Fibroblast of upper back skin (primary cell): ENCODE data around the gene RIMS4.

Source experiments
- DNase-seq: peaks from one replicate; pipeline ENCODE4 v3.0.0-alpha.2; 2013

RIMS4 gene

DNA sequence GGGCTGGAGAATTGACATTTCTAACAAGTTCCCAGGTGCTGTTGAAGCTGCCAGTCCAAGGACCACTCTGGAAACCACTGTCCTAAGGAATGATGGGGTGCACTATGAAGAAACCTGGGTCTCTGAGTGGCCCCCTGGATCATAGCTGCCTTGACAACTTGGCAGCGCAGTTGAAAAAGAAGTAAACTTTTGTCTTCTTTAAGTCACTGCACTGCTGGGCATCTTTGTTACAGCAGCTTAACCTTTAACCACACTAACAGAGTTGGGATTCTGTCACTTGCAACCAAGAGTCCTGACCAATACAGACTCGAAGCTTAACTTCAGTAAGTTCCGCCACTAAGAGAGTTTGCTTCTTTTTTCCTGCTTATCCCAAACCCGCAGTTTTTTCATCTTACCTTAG, 73.2 kb downstream of the RIMS4 start:
- DNase-seq = no peak

DNA sequence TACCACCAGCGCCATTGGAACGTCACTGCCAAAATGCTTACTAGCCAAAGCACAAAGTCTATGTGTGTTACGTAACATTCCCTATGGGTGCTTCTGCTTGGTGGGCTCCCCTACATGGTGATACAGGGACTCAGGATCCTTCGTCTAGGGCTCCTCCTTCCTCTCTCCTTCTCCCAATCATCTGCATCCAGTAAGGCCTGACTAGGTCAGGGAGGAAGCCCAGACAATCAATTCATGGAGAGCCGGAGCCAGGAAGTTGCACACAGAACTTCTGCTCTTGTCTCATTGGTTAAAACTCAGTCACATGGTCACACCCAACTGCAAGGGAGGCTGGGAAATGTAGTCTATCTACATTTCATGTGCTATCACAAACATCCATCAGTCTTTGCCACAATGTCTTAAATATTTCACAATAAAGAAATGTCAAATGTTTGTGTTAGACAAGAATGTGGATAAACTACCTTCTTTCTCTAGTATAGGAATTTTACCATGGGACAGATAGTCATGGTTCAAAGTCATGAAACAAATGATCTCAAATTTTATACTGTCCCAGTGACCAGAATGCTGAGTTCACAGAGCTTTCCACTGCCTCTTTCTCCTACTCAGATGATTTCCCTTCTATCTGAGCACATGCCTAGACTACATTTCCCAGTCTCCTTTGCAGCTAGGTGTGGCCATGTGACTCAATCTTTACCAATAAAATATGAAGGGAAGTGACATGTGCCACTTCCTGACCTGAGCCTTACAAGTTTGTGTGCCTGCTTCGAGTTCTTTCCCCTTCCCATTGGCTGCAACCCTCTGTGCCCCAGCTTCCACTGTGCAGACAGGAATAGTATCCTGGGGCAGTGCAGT, 74.0 kb downstream of the RIMS4 start:
- DNase-seq = peak; percentile 94

DNA sequence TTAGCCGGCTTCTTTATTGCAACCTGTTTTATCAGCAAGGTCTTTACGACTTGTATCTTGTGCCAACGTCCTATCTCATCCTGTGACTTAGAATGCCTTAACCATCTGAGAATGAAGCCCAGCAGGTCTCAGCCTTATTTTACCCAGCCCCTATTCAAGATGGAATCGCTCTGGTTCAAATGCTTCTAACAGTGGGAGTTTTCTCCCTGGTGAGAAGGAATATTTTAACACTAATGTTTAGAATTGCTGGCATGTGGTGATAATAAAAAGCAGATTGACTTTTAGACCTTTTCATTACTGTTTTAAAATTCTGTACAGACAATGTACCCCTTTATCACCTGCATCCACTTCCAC, 74.6 kb downstream of the RIMS4 start:
- no peak for DNase-seq

DNA sequence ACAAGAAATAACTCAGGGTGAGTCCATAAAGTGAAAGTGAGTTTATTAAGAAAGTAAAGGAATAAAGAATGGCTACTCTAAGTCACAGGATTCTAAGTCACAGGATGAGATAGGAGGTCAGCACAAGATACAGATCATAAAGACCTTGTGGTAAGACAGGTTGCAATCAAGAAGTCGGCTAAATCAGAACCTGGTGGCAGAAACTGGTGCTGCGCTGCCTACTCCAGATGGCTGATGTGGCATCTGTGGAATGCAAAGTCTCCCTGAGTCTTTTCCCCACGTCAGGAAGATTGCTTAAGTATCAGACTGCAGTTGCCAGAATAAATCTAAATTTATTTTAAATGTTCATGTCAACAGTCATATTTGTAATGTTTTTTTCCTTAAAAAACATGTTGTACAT, 75.4 kb downstream of the RIMS4 start:
- peak; percentile 75 for DNase-seq

- DNase-seq = peak; percentile 73
These were observed 76.8 kb downstream of the RIMS4 start for GRCh38 chr20:44733341-44734069.

DNA sequence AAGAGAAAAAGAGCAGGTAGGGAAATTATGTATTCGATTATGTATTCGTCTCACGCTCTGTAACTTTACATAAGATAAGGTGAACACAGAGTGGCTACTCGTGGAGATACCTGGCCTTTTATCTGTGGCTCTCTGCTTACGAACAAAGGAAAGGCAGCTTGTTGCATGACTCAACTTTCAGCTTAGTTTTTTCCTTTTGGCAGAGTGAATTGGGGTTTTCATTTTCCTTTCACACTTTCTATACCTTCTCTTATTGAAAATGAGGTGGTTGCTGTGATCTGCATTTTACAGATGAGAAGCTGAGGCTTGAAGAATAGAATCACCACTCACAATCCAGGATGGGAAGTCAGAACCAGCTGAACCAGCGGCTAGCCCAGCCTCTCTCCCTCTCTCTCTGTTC, 78.0 kb downstream of the RIMS4 start:
- no peak for DNase-seq

DNA sequence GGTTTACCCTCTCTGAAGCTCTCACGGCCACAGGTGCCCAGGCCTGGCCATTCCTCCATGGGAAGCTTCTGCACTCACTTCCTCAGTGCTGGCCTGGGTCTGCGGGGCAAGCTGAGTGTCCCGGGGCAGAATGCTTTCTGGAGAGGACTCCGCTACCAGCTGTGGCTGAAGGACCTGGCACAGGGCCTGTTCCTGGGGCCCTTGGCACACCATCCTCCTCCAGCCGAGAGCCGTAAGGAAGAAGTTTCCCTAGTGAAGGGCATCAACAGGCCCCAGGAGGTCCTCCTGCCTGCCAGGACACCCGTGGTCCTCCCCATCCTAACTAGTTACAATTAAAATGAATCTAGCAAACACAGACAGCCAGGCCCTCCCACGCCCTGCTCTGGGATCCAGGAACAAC, 78.7 kb downstream of the RIMS4 start:
- no peak for DNase-seq

DNA sequence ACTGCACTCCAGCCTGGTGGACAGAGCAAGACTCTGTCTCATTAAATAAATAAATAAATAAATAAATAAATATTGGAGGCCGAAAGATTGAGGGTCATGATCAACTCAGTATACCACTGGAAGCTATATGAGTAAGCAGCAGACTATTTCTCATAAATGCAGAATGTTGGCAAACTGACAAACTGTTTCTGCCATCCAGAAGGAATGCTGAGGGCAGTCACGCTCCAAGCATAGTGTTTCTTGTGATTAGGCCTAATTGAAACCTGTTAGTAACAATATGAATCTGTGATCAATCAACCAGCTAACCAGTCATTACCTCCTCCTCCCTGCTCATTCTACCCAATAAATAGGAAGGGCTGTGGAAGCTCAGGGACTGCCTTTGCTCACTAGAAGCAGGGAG, 79.9 kb downstream of the RIMS4 start:
- DNase-seq = peak; percentile 95

GRCh38 chr20:44728801-44729443, 81.4 kb downstream of the RIMS4 start:
- peak; percentile 80 for DNase-seq

DNA sequence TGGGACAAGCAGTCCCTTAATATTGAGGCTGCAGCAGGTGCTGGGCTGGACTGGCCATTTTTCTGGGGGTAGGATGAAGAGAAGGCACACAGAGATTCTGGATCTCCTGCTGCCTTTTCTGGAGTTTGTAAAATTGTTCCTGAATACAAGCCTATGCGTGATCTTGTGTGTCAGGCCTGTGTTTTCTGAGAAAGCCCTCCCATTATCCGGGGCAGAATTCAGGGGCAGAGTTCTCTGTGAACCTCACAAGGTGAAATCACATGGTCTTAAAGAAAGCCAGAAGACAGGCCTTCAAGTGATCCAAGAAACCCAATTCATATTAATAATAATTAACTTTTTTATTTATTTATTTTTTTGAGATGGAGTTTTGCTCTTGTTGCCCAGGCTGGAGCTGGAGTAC, 82.7 kb downstream of the RIMS4 start:
- DNase-seq = no peak

DNA sequence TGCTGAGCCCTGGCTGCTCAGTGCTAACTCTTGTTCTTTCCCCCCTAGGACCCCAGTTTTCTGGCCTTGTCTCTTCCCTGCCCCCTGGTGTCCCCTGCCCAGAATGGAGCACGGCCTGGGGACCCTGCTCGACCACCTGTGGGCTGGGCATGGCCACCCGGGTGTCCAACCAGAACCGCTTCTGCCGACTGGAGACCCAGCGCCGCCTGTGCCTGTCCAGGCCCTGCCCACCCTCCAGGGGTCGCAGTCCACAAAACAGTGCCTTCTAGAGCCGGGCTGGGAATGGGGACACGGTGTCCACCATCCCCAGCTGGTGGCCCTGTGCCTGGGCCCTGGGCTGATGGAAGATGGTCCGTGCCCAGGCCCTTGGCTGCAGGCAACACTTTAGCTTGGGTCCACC, 83.3 kb downstream of the RIMS4 start:
- no peak for DNase-seq

DNA sequence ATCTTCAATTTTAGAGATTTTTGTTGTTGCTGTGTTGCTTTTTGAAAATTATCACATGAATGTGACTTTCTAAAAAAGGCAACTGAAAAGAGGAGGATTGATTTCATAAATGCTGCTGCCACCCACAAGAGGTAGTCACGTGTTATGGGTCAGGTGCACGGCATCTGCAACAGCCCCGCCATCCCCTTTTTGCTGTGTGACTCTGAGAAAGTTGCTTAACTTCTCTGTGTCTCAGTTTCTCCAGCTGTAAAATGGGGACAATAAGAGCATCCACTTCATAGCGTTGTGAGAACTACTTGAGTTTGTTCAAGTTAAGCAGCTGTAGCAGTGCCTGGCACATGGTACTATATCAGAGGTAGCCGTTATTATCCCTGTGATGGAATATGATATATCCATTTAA, 84.5 kb downstream of the RIMS4 start:
- DNase-seq = no peak

GRCh38 chr20:44724423-44725091, 85.8 kb downstream of the RIMS4 start:
- DNase-seq = no peak

DNA sequence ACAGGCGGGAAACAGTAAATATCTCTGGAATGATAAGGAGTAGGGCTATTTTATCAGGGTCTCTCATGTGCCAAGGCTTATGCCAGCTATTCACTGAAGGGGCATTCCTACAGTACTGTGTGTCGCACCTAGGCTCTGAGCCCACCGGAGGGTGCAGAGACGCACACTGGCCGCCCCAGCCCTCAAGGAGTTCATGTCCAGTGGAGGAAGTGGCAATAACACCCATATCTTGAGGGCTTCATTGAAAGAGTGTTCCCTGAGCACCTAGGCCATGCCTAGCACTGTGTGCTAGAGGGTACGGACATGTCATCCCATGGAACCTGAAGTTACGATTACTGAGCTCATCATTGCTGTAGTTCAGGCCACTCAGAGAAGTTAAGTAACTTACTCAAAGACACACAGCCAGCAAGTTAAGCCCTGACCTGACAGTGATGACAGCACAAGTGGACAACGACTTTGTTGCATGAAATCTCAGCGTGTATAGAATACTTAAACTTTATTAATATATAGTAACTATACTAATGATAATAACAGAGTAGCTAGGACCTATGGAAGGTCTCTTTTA, 86.5 kb downstream of the RIMS4 start:
- no peak for DNase-seq

DNA sequence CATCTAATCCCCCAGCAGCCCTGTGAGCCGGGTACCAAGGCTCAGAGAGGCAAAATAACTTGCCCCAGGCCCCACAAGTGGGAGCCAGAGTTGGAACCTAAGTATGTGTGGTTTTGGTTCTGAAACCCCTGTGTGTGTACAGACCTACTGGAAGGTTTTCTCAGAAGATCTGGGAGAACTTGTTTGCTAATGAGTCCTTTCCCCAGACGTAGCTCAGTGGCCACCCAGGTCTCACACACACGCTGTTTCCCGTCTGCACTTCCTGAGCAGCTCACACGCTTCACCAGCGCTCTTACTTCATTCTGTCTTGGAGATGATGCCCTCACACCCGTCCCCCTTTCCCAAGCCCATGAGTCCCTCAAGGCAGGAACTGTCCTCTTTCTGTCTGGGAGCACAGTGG, 87.0 kb downstream of the RIMS4 start:
- no peak for DNase-seq

DNA sequence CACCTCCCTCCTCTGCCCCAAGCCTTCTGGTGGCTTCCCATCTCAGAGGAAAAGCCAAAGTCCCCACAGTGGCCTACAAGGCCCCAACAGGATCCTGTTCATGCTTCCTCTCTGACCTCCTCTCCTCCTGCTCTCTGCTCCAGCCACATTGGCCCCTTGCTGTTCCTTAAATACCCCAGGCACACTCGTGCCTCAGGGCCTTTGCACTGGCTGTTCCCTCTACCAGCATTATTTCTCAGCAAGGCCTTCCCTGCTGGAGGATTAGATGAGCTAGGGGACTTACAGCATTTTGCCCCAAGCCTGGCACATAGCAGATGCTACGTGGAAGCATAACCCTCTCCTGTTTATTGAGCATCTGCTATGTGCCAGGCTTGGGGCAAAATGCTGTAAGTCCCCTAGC, 87.4 kb downstream of the RIMS4 start:
- DNase-seq = no peak

GRCh38 chr20:44721785-44722054, 88.6 kb downstream of the RIMS4 start:
- DNase-seq = no peak

GRCh38 chr20:44720997-44721784, 89.2 kb downstream of the RIMS4 start:
- peak; percentile 82 for DNase-seq

GRCh38 chr20:44720621-44720996, 89.7 kb downstream of the RIMS4 start:
- peak; percentile 59 for DNase-seq

- no peak for DNase-seq
These were observed 90.5 kb downstream of the RIMS4 start for GRCh38 chr20:44719841-44720240.

- DNase-seq = no peak
These were observed 92.4 kb downstream of the RIMS4 start for GRCh38 chr20:44717986-44718385.

DNA sequence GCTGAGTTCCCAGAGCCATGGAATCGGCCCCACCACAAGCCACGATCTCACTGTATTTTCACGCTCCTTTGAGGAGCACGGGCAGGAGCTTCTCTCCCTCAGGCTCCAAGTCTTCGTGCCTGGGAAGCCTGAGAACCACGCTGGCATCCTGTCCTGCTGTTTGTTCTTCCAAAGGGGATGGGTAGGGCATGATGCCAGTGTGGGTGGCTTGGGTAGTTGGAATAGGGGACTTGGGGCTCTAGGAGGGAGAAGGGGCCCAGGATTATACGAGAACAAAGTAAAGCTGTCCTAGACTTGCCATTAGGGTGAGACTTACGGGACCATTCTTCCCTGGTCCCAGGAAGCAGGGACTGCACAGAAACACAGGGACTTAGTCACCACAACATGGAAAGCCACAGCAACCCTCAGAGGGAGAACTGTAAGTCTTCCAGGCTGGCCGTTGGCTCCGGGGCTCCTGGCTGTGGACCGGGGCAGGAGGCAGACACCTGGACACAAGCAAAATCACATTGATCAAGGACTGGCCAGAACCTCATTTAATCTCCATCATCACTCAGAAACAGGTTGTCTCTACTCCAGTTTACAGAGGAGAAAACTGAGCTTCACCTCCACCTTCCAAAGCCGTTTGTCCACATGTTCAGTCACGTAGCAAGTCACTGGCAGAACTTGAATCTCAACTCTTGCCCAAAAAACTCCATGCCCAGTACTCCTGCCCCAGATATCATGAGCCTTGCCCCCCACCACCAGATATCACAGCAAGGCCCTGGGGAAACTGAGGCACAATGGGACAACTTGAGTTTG, 93.8 kb downstream of the RIMS4 start:
- DNase-seq = no peak
